Urinary bladder (tissue), 4 donors: ENCODE data around the gene TMEM272. TPM values are rescaled to one million over a fixed set of nuclear protein-coding genes. Genes with fewer than 3 reads are reported as not detected.

ENCODE experiments used
- DNase-seq: peaks from one replicate; pipeline ENCODE4 v3.0.0-alpha.2; 2015; ENCODE audit errors: extremely low spot score
- H3K27ac ChIP-seq: one replicate; pipeline ENCODE4 v1.5.1; 2013; ENCODE audit warnings: low read depth, mild to moderate bottlenecking, moderate library complexity
- H3K36me3 ChIP-seq: one replicate; pipeline ENCODE4 v1.6.1; 2013; ENCODE audit warnings: mild to moderate bottlenecking, moderate library complexity; ENCODE audit not compliant: insufficient read depth
- H3K4me1 ChIP-seq: one replicate; pipeline ENCODE4 v1.6.1; 2013; ENCODE audit warnings: mild to moderate bottlenecking, moderate library complexity; ENCODE audit not compliant: insufficient read depth
- H3K4me3 ChIP-seq: one replicate; pipeline ENCODE4 v1.5.1; 2013; ENCODE audit warnings: low read depth, low read length
- WGBS: extraction: QIAGEN DNeasy Blood & Tissue Kit; methylation state at CpG from one replicate; pipeline ENCODE4 v1.1.7; 2013; 5-methylcytosine and 5-hydroxymethylcytosine counted together
- polyA plus RNA-seq: library from polyadenylated mRNA; stranded (reverse); fragments of 200-250 nt; gene quantifications from one replicate; pipeline ENCODE4 v1.2.3, GENCODE V29; 2013
- total RNA-seq: library from RNA; depleted of rRNA; stranded (reverse); fragments of >200 nt; gene quantifications from one replicate; pipeline ENCODE4 v1.2.3, GENCODE V29; 2014
- donor health status: healthy with polysubstance abuse.
- donor health status: healthy.

The TMEM272 gene
- total and polyA plus RNA-seq, 2 donors, result not detected

- no peak overlapping the region for H3K27ac ChIP-seq
- 87% methylated on average over 9 of the region's 9 CpGs for WGBS
- peaks cover 1% of the 10 kb centered on the region for H3K4me1 ChIP-seq
- H3K36me3 ChIP-seq, result no peaks in the 10 kb centered on the region
- no peak for DNase-seq
- H3K4me3 ChIP-seq, result no peak overlapping the region
Measured at GRCh38 chr13:51783428-51784094, 61.4 kb downstream of the TMEM272 start.

- H3K36me3 ChIP-seq, result no peaks in the 10 kb centered on the region
- H3K4me3 ChIP-seq, result no peak overlapping the region
- peaks cover under 1% of the 10 kb centered on the region for H3K4me1 ChIP-seq
- 88% methylated on average over 15 of the region's 15 CpGs for WGBS
- H3K27ac ChIP-seq, result no peak overlapping the region
- no peak for DNase-seq
Measured at GRCh38 chr13:51782026-51782710, 62.8 kb downstream of the TMEM272 start.

- Histone ChIP-seq H3K4me1 (no peaks in the 10 kb centered on the region), H3K36me3 (no peaks in the 10 kb centered on the region), H3K4me3 (no peak overlapping the region), H3K27ac (no peak overlapping the region)
- 83% methylated on average over 15 of the region's 15 CpGs for WGBS
- DNase-seq, result no peak
Measured at GRCh38 chr13:51781246-51782022, 63.5 kb downstream of the TMEM272 start.

GRCh38 chr13:51780099-51780498 lies 64.9 kb downstream of the TMEM272 start:
- Histone ChIP-seq H3K27ac (no peak overlapping the region), H3K36me3 (no peaks in the 10 kb centered on the region), H3K4me3 (no peak overlapping the region), H3K4me1 (no peaks in the 10 kb centered on the region)
- no peak for DNase-seq
- 84% methylated on average over 3 of the region's 3 CpGs for WGBS

DNA sequence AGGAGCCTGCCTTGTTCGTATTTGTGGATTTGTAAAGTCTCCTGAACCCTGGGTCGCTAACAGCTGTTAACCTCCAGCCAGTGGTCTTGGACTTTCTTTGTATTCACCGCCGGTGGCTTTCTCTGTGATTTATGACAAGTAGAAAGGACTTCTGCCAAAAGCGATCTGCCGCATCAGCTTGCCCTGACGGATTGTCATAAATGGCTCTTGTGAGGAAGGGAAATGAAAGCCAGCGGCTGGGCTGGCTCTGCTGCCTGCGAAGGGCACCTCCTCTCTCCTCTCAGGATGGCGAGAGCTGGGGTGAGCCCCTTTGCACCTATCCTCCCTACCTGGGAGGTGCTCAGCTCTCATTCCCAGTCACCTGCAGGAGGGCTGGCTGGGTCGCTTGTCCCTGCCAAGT lies 66.6 kb downstream of the TMEM272 start:
- Histone ChIP-seq H3K27ac (no peak overlapping the region), H3K4me1 (no peaks in the 10 kb centered on the region), H3K36me3 (no peaks in the 10 kb centered on the region), H3K4me3 (no peak overlapping the region)
- DNase-seq, result no peak
- WGBS, result 70% methylated on average over 11 of the region's 11 CpGs

GRCh38 chr13:51777921-51778320 lies 67.1 kb downstream of the TMEM272 start:
- DNase-seq, result no peak
- 89% methylated on average over 9 of the region's 9 CpGs for WGBS

DNA sequence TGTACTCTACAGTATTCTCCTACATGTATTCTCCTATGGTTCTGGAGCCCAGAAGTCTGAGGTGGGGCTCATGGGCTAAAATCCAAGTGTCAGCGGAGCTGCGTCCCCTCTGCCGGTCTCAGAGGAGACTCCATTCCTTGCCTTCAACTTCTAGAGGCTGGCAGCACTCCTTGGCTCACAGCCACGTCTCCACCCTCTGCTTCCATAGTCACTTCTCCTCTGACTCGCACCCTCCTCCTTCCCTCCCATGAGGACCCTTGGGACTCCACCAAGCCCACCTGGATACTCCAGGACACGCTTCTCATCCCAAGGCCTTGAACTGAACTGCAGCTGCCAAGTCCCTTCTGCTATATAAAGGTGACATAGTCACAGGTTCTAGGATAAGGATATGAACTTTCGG lies 68.8 kb downstream of the TMEM272 start:
- Histone ChIP-seq H3K4me3 (no peak overlapping the region), H3K36me3 (no peaks in the 10 kb centered on the region), H3K4me1 (no peaks in the 10 kb centered on the region), H3K27ac (no peak overlapping the region)
- no peak for DNase-seq
- 89% methylated on average over 7 of the region's 7 CpGs for WGBS

More at GRCh38 chr13:51777921-51778320, 67.1 kb downstream of the TMEM272 start:
- Histone ChIP-seq H3K4me3 (no peak overlapping the region), H3K4me1 (no peaks in the 10 kb centered on the region), H3K27ac (no peak overlapping the region), H3K36me3 (no peaks in the 10 kb centered on the region)

DNA sequence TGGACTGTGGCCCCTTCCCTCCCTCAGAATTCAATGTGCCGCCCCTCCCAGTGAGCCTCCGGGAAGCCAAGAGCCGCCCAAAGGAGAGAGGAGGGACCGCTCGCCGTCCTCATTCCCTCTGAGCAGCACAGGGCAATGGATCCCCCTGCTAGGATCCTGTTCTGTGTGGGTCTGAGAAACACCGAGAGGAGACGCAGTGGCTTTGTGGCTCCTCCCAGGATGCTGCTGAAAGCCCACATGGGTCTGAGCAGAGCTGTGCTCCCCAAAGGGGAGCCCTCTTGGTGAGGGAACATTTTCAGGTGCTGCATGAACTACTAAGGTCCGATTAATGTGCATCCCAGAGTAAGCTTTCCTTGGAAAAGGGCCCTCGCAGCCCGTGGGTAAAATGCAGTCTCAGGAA lies 71.5 kb downstream of the TMEM272 start:
- Histone ChIP-seq H3K4me1 (no peaks in the 10 kb centered on the region), H3K27ac (no peak overlapping the region), H3K4me3 (no peak overlapping the region), H3K36me3 (no peaks in the 10 kb centered on the region)
- WGBS, result 90% methylated on average over 11 of the region's 11 CpGs
- DNase-seq, result no peak

- no peak for DNase-seq
- H3K4me1 ChIP-seq, result no peaks in the 10 kb centered on the region
- no peak overlapping the region for H3K27ac ChIP-seq
- 91% methylated on average over 6 of the region's 6 CpGs for WGBS
- H3K36me3 ChIP-seq, result no peaks in the 10 kb centered on the region
- H3K4me3 ChIP-seq, result no peak overlapping the region
Measured at GRCh38 chr13:51772781-51773180, 72.2 kb downstream of the TMEM272 start.

DNA sequence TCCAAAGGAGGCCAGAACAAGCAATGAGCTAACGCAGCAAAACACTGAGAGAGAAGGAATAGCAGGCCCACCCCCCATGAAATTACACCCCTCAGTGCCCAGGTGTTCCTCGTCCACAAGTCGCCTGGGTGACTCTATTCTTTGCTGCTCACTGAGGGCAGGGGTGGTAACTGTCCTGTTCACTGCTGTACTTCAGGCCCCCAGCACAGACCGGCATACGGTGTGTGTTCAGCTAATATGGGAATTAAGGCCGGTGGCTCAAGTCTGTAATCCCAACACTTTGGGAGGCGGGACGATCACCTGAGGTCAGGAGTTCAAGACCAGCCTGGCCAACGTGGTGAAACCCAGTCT lies 72.9 kb downstream of the TMEM272 start:
- DNase-seq, result no peak
- Histone ChIP-seq H3K4me1 (no peaks in the 10 kb centered on the region), H3K36me3 (no peaks in the 10 kb centered on the region), H3K27ac (no peak overlapping the region), H3K4me3 (no peak overlapping the region)
- WGBS, result 86% methylated on average over 9 of the region's 9 CpGs

DNA sequence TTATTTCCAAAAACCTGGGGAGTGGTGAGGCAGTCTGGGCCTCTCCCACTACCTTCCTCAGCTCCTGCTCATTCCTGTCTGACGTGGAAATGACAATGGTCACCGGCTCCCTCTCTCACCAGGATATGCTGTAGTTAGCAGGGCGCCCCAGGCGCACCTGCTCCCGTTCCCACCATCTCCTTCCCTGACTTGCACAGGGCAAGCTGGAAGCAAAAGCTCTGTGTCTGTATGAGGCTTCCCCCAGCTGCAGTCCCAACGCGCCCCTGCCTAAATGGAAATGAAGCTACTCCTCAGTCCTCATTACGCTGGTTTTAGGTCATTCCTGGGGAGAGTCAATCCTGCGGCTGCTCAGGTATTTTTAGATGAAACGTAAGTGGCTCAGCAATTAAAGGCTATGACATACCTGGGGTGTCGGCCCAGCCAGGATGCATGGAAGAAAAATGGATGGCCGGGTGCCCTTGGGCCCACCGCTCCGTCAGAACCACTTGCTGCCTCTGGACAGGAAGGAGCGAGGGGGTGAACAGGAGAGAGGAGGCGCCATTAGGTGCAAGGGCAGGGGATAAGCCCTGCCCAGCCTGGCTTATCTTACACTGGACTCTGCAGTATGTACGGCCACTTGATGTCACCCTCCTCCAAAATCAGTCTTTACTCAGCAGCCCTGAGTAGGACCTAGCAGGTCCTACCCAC lies 73.4 kb downstream of the TMEM272 start:
- Histone ChIP-seq H3K36me3 (no peaks in the 10 kb centered on the region), H3K4me3 (no peak overlapping the region), H3K4me1 (no peaks in the 10 kb centered on the region), H3K27ac (no peak overlapping the region)
- WGBS, result 91% methylated on average over 17 of the region's 17 CpGs
- DNase-seq, result no peak

DNA sequence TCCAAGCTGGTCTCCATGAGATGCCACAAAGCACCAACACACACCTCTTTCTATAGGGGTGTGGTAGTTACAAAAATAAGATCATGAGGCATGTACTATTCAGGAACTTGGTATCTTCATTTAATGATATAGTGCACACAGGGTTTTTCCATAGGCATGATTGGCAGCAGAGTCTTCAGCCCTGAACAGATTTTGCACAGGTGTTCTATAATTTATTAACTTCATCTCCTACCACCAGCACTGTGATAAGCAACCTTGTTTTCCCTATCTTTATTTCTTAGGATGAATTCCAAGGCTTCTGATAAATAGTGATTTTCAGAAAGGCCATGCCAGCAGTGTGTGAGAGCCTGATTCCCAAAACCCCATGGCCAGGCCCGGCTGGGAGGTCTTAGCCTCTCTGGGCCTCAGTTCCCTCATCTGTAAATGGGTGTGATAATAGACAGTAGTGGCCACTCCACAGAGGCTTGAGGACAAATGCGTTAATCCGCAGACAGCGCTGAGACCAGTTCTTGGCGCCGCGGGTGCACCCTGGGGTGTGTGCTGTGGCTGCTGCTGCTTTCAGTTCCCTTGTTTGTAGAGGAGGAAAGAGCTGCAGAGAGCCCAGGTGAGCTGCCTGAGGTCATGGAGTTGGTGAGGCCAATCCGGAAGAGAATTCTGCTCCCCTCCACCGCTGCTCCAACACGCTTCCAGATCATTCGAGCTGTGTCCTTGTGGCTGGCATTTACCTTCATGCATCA lies 74.1 kb downstream of the TMEM272 start:
- no peak for DNase-seq
- WGBS, result 92% methylated on average over 11 of the region's 11 CpGs

DNA sequence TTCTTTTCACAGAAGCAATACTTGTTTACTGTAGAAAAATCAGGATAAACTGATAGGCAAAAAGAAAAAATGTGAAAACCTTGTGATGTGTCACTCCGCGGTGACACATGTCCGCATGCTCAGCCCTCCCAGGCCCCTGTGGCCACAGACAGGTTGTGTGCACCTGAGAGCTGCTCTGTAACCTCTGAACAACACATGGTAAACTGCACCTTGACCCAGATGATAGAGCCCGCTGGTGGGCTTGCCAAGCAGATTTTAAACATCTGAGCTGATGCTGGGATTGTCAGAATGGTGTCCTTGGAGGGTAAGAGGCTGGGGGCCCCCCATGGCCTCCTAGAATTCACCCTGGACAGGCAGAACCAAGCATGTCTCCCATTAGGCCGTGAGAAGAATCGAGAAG lies 74.8 kb downstream of the TMEM272 start:
- Histone ChIP-seq H3K4me3 (no peak overlapping the region), H3K36me3 (no peaks in the 10 kb centered on the region), H3K4me1 (no peaks in the 10 kb centered on the region), H3K27ac (no peak overlapping the region)
- 95% methylated on average over 6 of the region's 6 CpGs for WGBS
- no peak for DNase-seq

More for the DNA sequence above, 74.1 kb downstream of the TMEM272 start:
- H3K27ac ChIP-seq, result no peak overlapping the region
- no peaks in the 10 kb centered on the region for H3K4me1 ChIP-seq
- H3K4me3 ChIP-seq, result no peak overlapping the region
- H3K36me3 ChIP-seq, result no peaks in the 10 kb centered on the region
